Non-pigmented ciliary epithelial cell (primary cell): ENCODE data around the gene LIN28A.

ENCODE experiments used
- DNase-seq: peaks from one replicate; pipeline ENCODE4 v3.0.0-alpha.2; 2010; ENCODE audit warnings: low read depth

Gene LIN28A

GRCh38 chr1:26388791-26389445 lies 21.7 kb upstream of the LIN28A start:
- DNase-seq: no peak

- DNase-seq: no peak
Observed at GRCh38 chr1:26389604-26390247, 20.9 kb upstream of the LIN28A start.

- DNase-seq: no peak
Observed at GRCh38 chr1:26391450-26391849, 19.2 kb upstream of the LIN28A start.

- DNase-seq: no peak
Observed at GRCh38 chr1:26395754-26396153, 14.9 kb upstream of the LIN28A start.

GRCh38 chr1:26399034-26399433 lies 11.6 kb upstream of the LIN28A start:
- DNase-seq: no peak

GRCh38 chr1:26401891-26402290 lies 8.7 kb upstream of the LIN28A start:
- DNase-seq: no peak

GRCh38 chr1:26403656-26404055 lies 7.0 kb upstream of the LIN28A start:
- DNase-seq: no peak

GRCh38 chr1:26404641-26405040 lies 6.0 kb upstream of the LIN28A start:
- DNase-seq: no peak

GRCh38 chr1:26405281-26405915 lies 5.2 kb upstream of the LIN28A start:
- DNase-seq: peak; percentile 63

- no peak for DNase-seq
Observed at GRCh38 chr1:26408604-26409003, 2.0 kb upstream of the LIN28A start.

- DNase-seq: no peak
Observed at GRCh38 chr1:26409191-26409807, 1.3 kb upstream of the LIN28A start.

- DNase-seq: no peak
Observed at GRCh38 chr1:26411624-26412074, 1.0 kb downstream of the LIN28A start.

GRCh38 chr1:26412180-26412840 lies 1.7 kb downstream of the LIN28A start:
- no peak for DNase-seq

GRCh38 chr1:26413031-26413430 lies 2.4 kb downstream of the LIN28A start:
- no peak for DNase-seq

- DNase-seq: no peak
Observed at GRCh38 chr1:26417111-26417759, 6.6 kb downstream of the LIN28A start.

- DNase-seq: no peak
Observed at GRCh38 chr1:26418865-26419349, 8.3 kb downstream of the LIN28A start.

GRCh38 chr1:26419494-26419893 lies 8.9 kb downstream of the LIN28A start:
- DNase-seq: no peak

- no peak for DNase-seq
Observed at GRCh38 chr1:26429721-26430120, 19.1 kb downstream of the LIN28A start.

- DNase-seq: peak; percentile 91
Observed at GRCh38 chr1:26431979-26432695, 21.5 kb downstream of the LIN28A start, which contains the start of gene DHDDS. Gene DHDDS, plus strand, starts transcription at chr1:26432321. Its CDS starts 625 bp downstream, at chr1:26432946.

GRCh38 chr1:26432793-26433192 lies 22.2 kb downstream of the LIN28A start:
- DNase-seq: no peak
